DMS53 treated with DMSO at 0.1 percent for 48 hours (cell line): ENCODE data around the gene TMC7.
A peak's percentile ranks its signal among the peaks of the same experiment; 100 is the strongest.

Source experiments
- DNase-seq: peaks from one replicate; lab custom pipeline; 2025; ENCODE audit not compliant: unreplicated experiment; lab: John Stamatoyannopoulos, UW

The TMC7 gene

DNA sequence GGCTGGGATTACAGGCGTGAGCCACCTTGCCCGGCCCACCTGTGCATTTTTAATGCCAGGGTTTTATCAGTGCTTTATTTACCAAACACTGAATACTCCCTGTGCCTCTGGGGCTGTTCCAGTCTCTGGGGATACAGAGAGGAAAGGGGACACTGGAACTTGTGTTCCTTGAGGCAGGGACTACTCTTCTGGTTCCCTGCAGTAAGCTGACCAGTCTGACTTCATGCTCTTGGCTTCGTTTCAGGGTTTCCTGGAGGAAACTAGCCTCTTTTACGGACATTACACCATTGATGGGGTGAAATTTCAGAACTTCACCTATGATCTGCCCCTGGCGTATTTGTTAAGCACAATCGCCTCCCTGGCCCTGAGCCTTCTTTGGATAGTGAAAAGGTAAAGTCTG lies 46.2 kb downstream of the TMC7 start:
- DNase-seq = no peak

DNA sequence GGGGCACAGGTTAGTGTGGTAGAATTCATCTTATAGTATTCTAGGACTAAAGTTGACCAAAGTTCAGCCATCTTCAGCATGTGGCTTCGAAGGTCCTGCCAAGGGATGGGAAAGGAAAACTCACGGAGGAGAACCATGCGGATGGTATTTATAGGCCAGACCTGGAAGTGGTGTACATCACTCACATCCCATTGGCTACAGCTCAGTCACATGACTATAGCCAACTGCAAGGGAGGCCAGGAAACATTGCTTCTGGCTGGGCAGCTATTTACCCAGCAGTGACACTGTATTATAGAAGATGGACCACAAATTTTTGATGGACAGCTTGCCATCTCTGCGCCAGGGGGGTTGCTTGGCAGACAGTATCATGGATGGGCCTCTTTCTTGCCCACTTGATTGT lies 48.0 kb downstream of the TMC7 start:
- DNase-seq = no peak

DNA sequence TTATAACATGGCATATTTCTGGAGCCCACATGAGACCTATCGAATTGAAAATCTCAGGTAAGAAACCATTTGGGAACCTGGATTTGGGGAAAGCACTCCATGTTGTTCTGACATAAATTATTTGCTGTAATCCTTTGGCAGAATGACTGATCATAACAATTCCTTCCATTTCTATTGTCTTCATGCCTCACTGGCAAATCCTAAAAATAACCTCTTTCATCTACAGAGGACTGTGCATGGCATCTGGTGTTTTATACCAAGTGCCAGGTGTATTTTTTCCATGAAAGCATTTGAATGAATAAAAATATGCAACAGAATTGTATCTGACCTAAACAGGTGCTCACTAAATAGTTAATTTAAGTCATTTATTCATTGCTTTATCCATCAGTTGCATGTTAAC lies 50.0 kb downstream of the TMC7 start:
- no peak for DNase-seq

DNA sequence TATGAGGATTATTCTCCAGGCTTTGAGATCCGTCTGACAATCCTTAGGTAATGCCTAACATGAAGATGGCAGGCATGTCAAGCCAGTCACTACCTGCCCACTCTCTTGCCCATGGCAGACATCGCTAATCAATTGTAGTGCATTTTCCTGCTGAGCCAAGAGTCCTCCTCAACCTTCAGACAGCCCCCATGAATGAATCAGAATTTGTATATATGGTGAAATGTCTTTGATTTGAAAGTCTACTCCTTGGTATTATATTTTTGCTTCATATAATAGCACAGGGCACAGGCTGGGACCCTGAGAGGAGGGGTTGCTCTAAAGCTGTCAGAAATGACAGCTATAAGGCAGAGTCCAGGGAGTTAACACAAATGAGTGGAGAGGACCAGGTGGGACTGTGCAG lies 56.7 kb downstream of the TMC7 start:
- DNase-seq = no peak

DNA sequence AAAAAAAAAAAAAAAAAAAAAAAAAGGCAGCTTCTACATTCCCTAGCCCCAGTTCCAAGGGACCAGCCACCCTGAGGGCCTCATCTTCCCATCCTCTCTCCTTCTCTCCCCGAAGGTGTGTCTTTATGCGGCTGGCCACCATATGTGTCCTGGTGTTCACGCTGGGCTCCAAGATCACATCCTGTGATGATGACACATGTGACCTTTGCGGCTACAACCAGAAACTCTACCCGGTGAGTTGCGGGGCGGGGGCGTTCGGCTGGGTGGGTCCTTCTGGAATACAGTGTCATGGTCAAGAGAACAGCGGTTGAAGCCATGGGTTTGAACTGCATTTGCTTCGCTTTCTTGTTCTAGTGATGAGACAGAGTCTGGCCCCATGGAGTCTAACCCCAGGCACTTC lies 61.0 kb downstream of the TMC7 start:
- no peak for DNase-seq

DNA sequence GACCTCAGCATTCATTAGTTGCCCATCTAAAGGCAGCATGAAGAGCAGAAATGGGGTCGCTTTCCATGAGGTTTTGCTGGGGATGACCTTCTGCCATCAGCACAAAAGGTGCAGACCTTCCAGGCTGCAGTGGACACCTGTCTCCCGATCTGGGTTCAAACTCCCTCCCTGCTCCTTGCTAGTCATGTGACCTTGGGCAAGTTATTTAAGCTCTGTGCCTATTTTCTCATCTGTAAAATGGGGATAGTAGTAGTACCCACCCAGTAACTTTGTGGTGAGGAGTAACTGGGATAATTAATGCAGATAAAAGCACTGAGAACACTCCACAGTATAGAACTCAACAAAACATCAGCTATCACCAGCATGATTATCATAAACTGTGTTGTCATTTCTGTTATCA lies 62.3 kb downstream of the TMC7 start:
- no peak for DNase-seq

DNA sequence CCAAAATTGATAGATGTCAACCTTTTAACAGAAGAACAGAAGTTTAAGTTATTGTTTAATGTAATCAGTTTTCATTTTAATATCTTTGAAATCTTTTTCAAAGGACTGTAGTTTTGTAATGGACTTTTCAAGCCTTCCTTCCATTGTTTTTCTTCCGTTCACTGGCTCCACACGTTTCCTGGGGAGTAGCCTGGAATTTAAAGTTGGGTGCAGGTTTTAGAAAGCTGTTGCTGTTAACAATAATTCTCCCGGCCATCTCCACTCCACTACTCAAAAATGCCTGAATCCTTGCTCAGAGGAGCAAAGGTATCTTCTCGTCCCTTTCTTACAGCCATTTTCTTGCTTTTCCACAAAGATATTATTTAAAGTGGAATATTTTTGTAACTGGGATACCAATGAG lies 79.0 kb downstream of the TMC7 start:
- no peak for DNase-seq

DNA sequence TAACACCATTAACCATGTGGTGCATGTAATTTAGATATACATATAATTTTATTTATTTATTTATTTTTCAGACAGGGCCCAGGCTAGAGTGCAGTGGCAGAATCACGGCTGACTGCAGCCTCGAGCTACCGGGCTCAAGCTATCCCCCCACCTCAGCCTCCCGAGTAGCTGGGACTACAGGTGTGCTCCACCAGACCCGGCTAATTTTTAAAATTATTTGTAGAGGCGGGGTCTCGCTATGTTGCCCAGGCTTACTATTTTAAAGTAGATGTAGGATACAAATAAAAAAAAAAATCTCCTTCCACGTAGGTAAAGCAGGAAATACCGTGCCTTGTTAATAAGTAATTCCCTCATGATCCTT lies 83.2 kb downstream of the TMC7 start:
- no peak for DNase-seq

DNA sequence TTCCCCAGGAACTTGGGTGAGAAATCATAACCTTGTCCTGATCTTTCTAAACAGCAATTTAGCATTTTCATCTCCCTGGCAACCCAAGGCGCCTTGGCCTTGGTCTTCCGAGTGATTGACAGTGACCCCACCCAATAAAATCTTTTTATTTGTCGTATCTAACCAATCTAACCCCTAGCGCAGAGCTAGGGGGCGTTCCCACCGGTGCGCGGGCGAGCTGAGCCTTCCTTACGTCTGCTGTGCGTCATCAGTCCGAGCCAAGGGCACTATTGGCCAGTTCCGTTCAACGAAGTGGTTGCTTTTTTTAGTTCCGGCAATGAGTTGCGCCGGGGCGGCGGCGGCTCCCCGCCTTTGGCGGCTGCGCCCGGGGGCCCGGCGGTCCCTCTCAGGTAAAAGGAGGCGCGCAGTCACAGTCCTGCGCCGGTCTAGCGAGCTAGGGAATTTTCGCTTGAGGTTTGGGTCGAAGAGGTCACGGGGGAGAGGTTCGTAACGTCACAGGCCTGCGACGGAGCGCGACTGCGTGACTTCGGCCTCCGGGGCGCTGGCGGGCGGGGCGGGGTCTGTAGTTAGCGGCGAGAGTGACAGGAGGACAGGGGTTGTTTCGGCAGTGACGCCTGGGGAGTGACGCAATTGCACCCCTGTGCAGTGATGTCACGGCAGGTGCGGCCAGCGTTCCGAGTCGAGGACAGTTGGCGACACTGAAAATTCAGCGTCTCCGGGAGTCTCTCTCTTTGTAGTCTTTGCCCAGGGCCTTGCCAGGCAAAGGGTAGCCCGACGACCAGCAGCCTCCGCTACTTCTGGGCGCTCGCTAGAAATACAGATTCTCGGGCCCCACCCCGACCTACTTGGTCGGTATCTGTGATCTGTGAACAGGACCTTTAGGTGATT lies 83.9 kb downstream of the TMC7 start, which contains the start of gene COQ7:
Gene COQ7 (plus strand): TSS at position 266 of the 888 bp plus-strand sequence. CDS start 51 bp downstream, at position 317.
- peak; percentile 96 for DNase-seq

DNA sequence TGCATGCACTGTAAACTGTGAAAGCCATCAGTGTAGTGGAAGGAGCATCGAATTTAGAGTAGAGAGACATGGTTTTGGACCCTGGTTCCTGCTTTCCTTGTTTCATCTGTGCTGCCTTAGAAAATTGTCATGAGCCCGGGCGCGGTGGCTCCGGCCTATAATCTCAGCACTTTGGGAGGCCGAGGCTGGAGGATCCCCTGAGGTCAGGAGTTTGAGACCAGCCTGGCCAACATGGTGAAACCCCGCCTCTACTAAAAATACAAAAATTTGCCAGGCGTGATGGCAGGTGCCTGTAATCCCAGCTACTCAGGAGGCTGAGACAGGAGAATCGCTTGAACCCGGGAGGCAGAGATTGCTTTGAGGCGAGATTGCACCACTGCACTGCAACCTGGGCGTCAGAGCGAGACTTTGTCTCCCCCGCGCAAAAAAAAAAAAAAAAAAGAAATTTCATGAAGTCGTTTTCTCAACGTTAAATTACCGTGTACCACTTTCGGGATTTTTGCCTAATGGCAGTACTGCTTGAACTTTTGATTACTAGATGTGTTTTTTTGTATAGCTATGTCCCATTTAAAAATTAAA lies 84.6 kb downstream of the TMC7 start:
- DNase-seq = no peak

DNA sequence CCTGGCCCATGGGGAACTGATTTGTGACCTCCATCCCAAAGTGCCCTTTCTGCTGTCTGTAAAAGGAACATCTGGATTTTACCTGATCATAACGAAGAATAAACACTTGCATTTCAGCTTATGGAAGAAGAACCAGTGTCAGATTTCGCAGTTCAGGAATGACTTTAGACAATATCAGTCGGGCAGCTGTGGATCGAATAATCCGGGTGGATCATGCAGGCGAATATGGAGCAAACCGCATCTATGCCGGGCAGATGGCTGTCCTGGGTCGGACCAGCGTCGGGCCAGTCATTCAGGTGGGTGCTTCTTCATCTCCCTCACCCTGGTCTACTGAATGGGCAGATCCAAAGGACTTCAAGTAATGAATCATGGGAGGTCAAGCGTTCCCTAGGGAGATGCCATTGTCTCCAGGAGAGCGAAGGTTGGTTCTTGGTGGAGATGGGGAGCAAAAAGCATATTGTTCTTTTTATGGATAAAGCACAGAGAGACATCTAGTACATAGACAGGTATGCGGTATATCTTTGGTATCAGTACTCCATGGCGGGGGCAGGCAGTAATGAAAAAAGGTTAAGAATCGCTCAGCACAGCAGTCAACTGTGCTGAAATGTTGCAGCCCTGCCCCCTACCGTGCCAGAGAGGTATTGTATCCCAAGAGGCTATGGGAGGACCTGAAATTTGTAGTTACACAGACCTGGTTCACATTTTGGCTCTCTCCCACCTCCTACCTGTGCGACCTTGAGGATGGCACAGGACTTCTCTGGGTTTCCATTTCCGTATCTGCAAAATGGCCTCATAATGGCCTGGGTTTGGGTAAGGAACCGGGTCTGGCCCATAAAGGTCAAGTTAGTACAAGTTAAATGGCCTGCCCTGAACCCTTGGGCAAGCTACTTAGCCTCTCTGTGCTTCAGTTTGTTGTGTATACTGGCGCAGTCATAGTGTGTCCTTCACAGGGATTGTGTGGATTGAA lies 88.4 kb downstream of the TMC7 start:
- peak; percentile 27 for DNase-seq

DNA sequence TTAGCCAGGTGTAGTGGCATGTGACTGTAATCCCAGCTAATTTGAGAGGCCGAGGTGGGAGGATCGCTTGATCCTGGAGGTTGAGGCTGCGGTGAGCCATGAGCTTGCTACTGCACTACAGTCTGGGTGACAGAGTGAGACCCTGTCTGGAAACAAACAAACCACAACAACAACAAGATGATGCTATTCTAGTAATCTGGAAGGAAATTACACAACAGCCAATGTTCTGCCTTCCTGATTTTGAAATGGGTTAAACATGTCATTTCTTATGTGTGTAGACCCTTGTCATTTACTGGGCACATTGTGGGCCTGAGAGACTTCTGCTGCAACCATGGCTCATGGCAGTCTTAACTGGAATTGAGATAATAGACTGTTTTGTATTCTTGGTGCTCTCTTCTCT lies 89.6 kb downstream of the TMC7 start:
- DNase-seq = no peak

DNA sequence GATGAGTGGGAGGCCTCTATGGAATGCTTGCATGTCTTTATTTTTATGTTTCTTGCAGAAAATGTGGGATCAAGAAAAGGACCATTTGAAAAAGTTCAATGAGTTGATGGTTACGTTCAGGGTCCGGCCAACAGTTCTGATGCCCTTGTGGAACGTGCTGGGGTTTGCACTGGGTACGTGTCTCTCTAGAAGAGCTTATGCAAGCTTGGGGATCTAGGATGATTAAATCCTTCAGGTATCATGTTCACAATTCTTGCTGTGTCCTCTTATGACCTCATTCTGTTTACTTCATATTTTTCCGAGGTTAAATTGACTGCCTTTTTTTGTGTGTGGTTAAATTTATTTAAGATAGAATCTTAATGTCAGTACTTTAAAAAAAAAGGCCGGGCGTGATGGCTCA lies 90.1 kb downstream of the TMC7 start:
- no peak for DNase-seq

DNA sequence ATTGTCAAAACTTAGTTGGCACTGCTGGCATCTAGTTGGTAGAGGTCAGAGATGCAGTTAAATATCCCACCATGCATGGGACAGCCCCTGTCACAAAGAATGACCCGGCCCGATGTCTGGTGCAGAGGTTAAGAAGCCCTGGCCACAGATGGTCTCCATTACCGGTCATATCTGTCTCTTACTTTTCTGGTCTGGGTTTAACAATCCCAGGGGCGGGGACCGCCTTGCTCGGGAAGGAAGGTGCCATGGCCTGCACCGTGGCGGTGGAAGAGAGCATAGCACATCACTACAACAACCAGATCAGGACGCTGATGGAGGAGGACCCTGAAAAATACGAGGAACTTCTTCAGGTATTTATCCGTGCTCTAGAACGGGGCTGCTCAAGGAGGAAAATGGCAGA lies 91.8 kb downstream of the TMC7 start:
- no peak for DNase-seq

DNA sequence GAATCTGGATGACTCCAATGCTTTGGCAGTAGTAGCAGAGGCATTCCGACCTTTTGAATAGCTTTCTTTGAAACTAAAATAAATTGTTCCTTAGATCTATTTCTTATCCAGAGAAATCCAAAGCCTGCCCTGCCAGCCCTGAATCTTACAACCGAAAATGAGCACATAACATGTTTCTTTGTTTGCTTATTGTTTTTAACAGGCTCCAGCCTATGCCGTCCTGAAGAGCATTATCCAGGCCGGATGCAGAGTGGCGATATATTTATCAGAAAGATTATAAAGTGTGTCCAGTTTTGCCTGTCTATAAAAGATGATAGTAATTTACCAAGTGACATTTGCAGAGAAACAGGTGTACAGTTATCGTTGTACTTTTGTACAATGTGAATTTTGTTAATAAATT lies 94.1 kb downstream of the TMC7 start:
- no peak for DNase-seq

DNA sequence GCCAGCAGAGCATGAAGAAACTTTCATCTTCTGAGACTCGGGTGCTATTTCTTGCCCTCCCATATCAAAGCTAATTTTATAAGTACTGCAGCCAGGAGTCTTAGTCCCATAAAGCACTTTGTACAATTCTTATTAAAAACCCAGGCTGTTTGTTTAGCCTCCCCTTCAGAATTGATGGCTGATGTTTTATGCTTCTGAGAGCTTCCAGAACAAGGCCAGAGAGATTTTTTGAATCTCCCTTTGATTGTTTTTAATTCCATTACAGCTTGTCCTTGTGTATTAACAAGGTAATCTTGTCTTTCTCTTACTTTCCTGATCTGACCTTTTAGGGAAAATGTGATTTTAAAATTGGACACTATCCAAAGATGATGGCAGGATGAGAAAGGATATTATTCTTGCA lies 99.9 kb downstream of the TMC7 start:
- DNase-seq = no peak

DNA sequence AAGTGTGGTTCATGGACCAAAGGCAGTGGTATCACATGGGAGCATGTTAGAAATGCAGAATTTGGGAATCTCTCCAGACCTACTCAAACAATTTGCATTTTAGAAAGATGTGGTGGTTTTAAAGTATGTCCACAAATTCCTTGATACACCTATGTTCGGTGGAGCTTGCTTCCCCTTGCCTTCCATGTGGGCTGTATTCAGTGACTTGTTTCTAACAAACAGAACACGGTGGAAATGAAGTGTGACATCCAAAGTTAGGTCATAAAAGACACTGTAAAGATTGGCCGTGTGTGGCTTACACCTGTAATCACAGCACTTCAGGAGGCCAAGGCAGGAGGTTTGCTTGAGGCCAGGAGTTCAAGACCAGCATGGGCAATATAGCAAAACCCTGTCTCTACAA lies 100.4 kb downstream of the TMC7 start:
- no peak for DNase-seq

DNA sequence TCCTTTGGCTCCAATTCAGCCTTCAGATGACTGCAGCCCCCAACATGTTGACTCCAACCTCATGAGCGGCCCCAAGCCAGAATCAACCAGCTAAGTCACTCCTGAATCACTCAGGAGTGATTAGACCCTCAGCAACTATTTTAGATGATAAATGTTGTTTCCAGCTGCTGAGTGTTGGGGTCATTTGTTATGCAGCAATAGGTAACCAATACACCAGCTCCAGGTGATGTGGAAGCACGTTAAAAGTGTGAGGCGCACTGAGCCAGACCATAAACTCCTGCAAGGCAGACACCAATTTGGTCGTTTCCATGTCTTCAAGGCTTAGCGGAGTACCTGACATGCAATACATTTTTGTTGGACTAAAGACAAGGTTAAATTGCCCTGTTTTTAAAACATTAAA lies 101.1 kb downstream of the TMC7 start:
- no peak for DNase-seq

DNA sequence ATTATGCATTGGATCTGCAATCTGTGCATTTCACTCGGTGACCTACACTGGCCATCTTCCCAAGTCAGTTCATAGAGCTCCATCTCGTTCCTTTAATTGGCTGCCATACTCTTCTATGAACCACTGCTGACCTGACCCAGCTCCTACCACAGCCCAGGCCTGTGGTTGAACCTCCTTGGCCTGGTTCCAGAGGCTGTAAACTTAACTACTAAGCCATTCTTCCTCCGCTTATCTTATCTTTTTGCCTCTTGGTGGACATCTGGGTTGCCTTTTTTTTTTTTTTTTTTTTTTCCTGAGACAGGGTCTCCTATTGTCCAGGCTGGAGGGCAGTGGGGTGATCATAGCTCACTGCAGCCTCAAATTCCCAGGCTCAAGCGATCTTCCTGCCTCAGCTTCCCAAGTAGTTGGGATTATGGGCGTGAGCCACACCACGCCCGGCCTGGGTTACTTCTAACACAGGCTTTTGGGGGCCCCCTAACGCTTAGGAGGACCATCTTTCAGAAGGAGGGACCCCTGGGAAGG lies 102.0 kb downstream of the TMC7 start:
- no peak for DNase-seq

DNA sequence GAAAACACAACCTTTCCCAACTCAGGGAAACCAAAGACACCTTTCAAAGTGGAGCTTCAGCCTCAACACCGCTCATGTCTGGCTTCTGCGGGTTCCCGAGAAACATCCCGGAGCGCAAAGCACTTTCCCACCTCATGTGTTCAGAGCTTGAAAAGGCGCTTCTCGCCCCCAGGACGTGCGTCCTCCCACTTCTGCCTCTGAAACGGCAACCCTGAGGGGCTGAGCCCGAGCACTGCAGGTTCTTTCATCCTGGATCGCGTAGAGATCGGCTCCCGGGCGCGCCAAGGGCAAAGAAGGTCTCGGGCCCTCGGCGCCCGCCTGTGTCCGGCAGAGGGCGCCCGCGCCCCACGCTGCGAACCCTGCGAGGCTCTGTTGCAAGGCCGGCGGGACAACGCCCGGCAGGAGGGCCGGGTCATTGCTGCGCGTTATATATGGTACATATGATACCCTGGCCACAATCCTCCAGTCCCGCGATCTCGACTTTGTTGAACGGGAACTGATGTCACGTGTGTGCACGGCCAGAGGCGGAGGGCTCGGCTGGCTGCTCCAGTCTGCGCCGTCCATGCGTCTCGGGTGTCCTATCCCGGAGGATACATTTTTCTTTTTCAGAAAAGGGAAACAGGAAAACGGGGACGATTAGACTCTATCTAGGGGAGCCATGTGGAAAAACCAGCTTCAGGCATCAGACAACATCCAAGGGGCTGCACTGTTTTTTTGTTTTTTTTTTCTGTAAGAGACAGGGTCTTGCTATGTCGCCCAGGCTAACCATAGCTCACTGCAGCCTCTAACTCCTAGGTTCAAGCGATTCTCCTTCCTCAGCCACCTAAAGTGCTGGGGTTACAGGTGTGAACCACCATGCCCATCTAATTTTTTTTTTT lies 102.8 kb downstream of the TMC7 start:
- peak; percentile 93 for DNase-seq
